GM19351 (cell line): ENCODE measurements around the gene SLC5A10.

Experiments used
- ATAC-seq: cut with Tn5 transposase; IDR thresholded peaks from one replicate; pipeline ENCODE4 v1.9.1; 2021; ENCODE audit warnings: mild to moderate bottlenecking, moderate library complexity; ENCODE audit not compliant: unreplicated experiment

The SLC5A10 gene

GRCh38 chr17:19001907-19002590 lies 50.1 kb downstream of the SLC5A10 start:
- no peak for ATAC-seq

- ATAC-seq, result no peak
These were observed 51.0 kb downstream of the SLC5A10 start for GRCh38 chr17:19002805-19003542.

GRCh38 chr17:19003543-19004420 lies 51.8 kb downstream of the SLC5A10 start:
- ATAC-seq, result peak; percentile 38

GRCh38 chr17:19004421-19005136 lies 52.6 kb downstream of the SLC5A10 start, which contains the start of gene FAM83G:
FAM83G (minus strand) TSS chr17:19004764; CDS start chr17:19004041, 723 bp downstream.
- ATAC-seq, result peak; percentile 86

- no peak for ATAC-seq
These were observed 53.3 kb downstream of the SLC5A10 start for GRCh38 chr17:19005137-19005773.

GRCh38 chr17:19005789-19006430 lies 53.9 kb downstream of the SLC5A10 start:
- ATAC-seq, result no peak

- ATAC-seq, result no peak
These were observed 54.7 kb downstream of the SLC5A10 start for GRCh38 chr17:19006698-19007097.

- no peak for ATAC-seq
These were observed 58.0 kb downstream of the SLC5A10 start for GRCh38 chr17:19009970-19010369.

GRCh38 chr17:19010729-19011505 lies 59.0 kb downstream of the SLC5A10 start:
- ATAC-seq, result no peak

GRCh38 chr17:19011581-19011980 lies 59.6 kb downstream of the SLC5A10 start:
- no peak for ATAC-seq

GRCh38 chr17:19012171-19013080 lies 60.5 kb downstream of the SLC5A10 start:
- ATAC-seq, result no peak

GRCh38 chr17:19013226-19013625 lies 61.3 kb downstream of the SLC5A10 start:
- ATAC-seq, result no peak

- ATAC-seq, result no peak
These were observed 62.1 kb downstream of the SLC5A10 start for GRCh38 chr17:19013806-19014627.

- no peak for ATAC-seq
These were observed 62.8 kb downstream of the SLC5A10 start for GRCh38 chr17:19014628-19015215.

- no peak for ATAC-seq
These were observed 63.5 kb downstream of the SLC5A10 start for GRCh38 chr17:19015428-19015827.

GRCh38 chr17:19016297-19016696 lies 64.3 kb downstream of the SLC5A10 start:
- no peak for ATAC-seq

GRCh38 chr17:19016881-19017280 lies 64.9 kb downstream of the SLC5A10 start:
- ATAC-seq, result no peak
